Psoas muscle (tissue), 8 donors: ENCODE results near the gene ZMYND11. TPM values are rescaled to one million over a fixed set of nuclear protein-coding genes. Genes with fewer than 3 reads are reported as not detected.

Experiments used
- ATAC-seq, 4 donors: fragments of 200-7000 bp; cut with Tn5 transposase; one replicate each; pipeline ENCODE4 v1.9.1; 2020; ENCODE audit warnings: moderate library complexity in 3 of 4, mild to moderate bottlenecking in 2 of 4
- DNase-seq, 2 donors: peaks; one replicate each; pipeline ENCODE4 v3.0.0-alpha.2; 2020
- H3K27ac ChIP-seq: fragments of 200-600 bp; one replicate; pipeline ENCODE4 v1.8.0; 2022
- H3K27me3 ChIP-seq, 3 donors: fragments of 200-600 bp in 1 of 3; one replicate each; pipeline versions ENCODE4 v1.6.1 to v1.8.0; 2013 to 2022; ENCODE audit warnings: low read length in 2 of 3, mild to moderate bottlenecking in 2 of 3, moderate library complexity in 1 of 3; ENCODE audit not compliant: insufficient read depth in 3 of 3
- H3K36me3 ChIP-seq, 2 donors: fragments of 200-600 bp in 1 of 2; one replicate each; pipeline versions ENCODE4 v1.6.1 to v1.8.0; 2013 to 2022; ENCODE audit warnings: low read depth in 1 of 2, mild to moderate bottlenecking in 1 of 2, moderate library complexity in 1 of 2; ENCODE audit not compliant: insufficient read depth in 1 of 2
- H3K4me1 ChIP-seq: fragments of 200-600 bp; one replicate; pipeline ENCODE4 v1.8.0; 2022
- H3K4me3 ChIP-seq: fragments of 200-600 bp; one replicate; pipeline ENCODE4 v1.8.0; 2022; ENCODE audit warnings: mild to moderate bottlenecking
- H3K9me3 ChIP-seq: fragments of 200-600 bp; one replicate; pipeline ENCODE4 v1.8.0; 2022
- CTCF ChIP-seq: fragments of 200-600 bp; IDR thresholded peaks from one replicate; pipeline ENCODE4 v1.8.0; 2022; ENCODE audit warnings: antibody characterized with exemption
- WGBS, 3 donors: extraction: QIAGEN DNeasy Blood & Tissue Kit; methylation state at CpG; one replicate each; pipeline versions ENCODE4 v1.1.6 to v1.1.7; 2013; 5-methylcytosine and 5-hydroxymethylcytosine counted together
- intact Hi-C, 2 donors: fragments of 100-400 bp; cut with DNase I; formaldehyde crosslinking; loops; one replicate each; pipeline versions ENCODE4 v1.11.0 to v1.14.2; 2022
- polyA plus RNA-seq, 3 donors: library from polyadenylated mRNA; stranded (reverse); fragments of 200-250 nt; gene quantifications; one replicate each; pipeline ENCODE4 v1.2.3, GENCODE V29; 2013
- total RNA-seq, 4 donors: library from RNA; stranded (reverse); fragmentation: NEBNext Ultra II Directional in 2 of 4; extraction: Animal tissue kit (Norgen Biotek cat#: 25700) in 2 of 4; gene quantifications; one replicate each; pipeline versions ENCODE4 v1.2.1 to v1.2.4, GENCODE V29; 2021 to 2023
- donor health status: healthy with polysubstance abuse.
- donor health status: DM: no; HTN: no; CAD: no; lungs with moderate emphysema.
- donor health status: Bipolar disorder and iron deficiency.
- donor health status: healthy.
- donor health status: DM: yes; HTN: yes; CAD: no.
- donor health status: DM: no; HTN: no; CAD: no.
- donor health status: DM: no; HTN: no; CAD: no.
- donor health status: DM: yes; HTN: yes; CAD: no.

Gene ZMYND11
- total and polyA plus RNA-seq, 7 donors = 27.2 to 75.9 (median 60.3) TPM

- H3K4me3 ChIP-seq = no peak overlapping the region
- no peaks in the 10 kb centered on the region for H3K4me1 ChIP-seq
- WGBS, 3 donors = 76 to 89% (median 84%) methylated on average over 1 of the region's 1 CpG
- ATAC-seq (no peak), DNase-seq (no peak)
- TF ChIP-seq CTCF = no peak
- H3K27ac ChIP-seq = no peak overlapping the region
- intact Hi-C loops = no loop called here
- H3K27me3 ChIP-seq = no peaks in the 10 kb centered on the region
- H3K9me3 ChIP-seq = no peaks in the 10 kb centered on the region
- H3K36me3 ChIP-seq = no peaks in the 10 kb centered on the region
These were observed 83.5 kb downstream of the ZMYND11 start for GRCh38 chr10:218798-219197.

GRCh38 chr10:219731-220472 is 84.6 kb downstream of the ZMYND11 start:
- WGBS, 3 donors = 82 to 84% (median 82%) methylated on average over 2 of the region's 2 CpGs
- no peak for DNase-seq

DNA sequence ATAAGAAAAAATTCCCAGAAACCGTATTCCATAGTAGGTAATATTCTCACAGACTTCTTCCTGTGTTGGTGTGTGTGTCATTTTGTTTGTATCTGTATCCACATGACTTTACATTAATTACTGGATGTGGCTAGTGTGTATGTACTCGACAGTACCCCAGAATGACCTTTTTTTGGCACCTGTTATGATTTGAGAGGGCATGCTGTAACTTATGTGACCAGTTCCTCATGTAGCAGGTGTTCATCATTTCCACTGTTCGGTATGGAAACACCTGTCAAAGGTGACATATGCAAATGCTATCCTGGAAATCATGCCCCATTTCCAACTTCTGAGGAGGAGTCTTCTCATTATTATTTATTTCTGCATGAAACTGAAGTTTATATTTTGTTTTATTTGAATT is 89.3 kb downstream of the ZMYND11 start:
- WGBS, 3 donors = 49 to 61% (median 55%) methylated on average over 3 of the region's 3 CpGs
- H3K36me3 ChIP-seq = no peaks in the 10 kb centered on the region
- H3K27ac ChIP-seq = no peak overlapping the region
- intact Hi-C loops = no loop called here
- no peak overlapping the region for H3K4me3 ChIP-seq
- no peaks in the 10 kb centered on the region for H3K4me1 ChIP-seq
- TF ChIP-seq CTCF = no peak
- DNase-seq = no peak
- no peaks in the 10 kb centered on the region for H3K27me3 ChIP-seq
- no peak for ATAC-seq
- no peaks in the 10 kb centered on the region for H3K9me3 ChIP-seq

More at GRCh38 chr10:219731-220472, 84.6 kb downstream of the ZMYND11 start:
- H3K4me1 ChIP-seq = no peaks in the 10 kb centered on the region
- no peak overlapping the region for H3K4me3 ChIP-seq
- H3K27ac ChIP-seq = no peak overlapping the region
- no peaks in the 10 kb centered on the region for H3K27me3 ChIP-seq
- H3K36me3 ChIP-seq = no peaks in the 10 kb centered on the region
- intact Hi-C loops = no loop called here
- H3K9me3 ChIP-seq = no peaks in the 10 kb centered on the region
- TF ChIP-seq CTCF = no peak
- ATAC-seq = no peak

GRCh38 chr10:226018-226417 is 90.8 kb downstream of the ZMYND11 start:
- H3K9me3 ChIP-seq = no peaks in the 10 kb centered on the region
- H3K27me3 ChIP-seq = no peaks in the 10 kb centered on the region
- no peak for ATAC-seq
- DNase-seq = no peak
- 93 to 98% (median 97%) methylated on average over 2 of the region's 2 CpGs for WGBS, 3 donors
- no peak overlapping the region for H3K4me3 ChIP-seq
- no peaks in the 10 kb centered on the region for H3K36me3 ChIP-seq
- no peak for TF ChIP-seq CTCF
- no peaks in the 10 kb centered on the region for H3K4me1 ChIP-seq
- intact Hi-C loops = no loop called here
- no peak overlapping the region for H3K27ac ChIP-seq

- intact Hi-C loops = no loop called here
- DNase-seq = no peak
- no peaks in the 10 kb centered on the region for H3K9me3 ChIP-seq
- H3K4me3 ChIP-seq = no peak overlapping the region
- TF ChIP-seq CTCF = no peak
- no peaks in the 10 kb centered on the region for H3K36me3 ChIP-seq
- H3K27ac ChIP-seq = no peak overlapping the region
- no peaks in the 10 kb centered on the region for H3K27me3 ChIP-seq
- ATAC-seq = no peak
- no peaks in the 10 kb centered on the region for H3K4me1 ChIP-seq
- WGBS, 3 donors = 73 to 84% (median 78%) methylated on average over 2 of the region's 2 CpGs
These were observed 91.8 kb downstream of the ZMYND11 start for GRCh38 chr10:227014-227413.
